Endothelial cell of umbilical vein (primary cell): Measurements from ENCODE around the gene KRTAP5-1. TPM values are rescaled to one million over a fixed set of nuclear protein-coding genes. Genes with fewer than 3 reads are reported as not detected.

Source experiments
- BruUV-seq: library from RNA; stranded (reverse); fragments of 400-500 nt; replicated peaks from 2 replicates; lab custom pipeline; 2021; lab: Mats Ljungman, UMichigan
- CTCF ChIA-PET: fragments of 300-600, 350-600 bp; sonication (Branson Sonifier 250); formaldehyde crosslinking; loops from one replicate; lab custom pipeline; 2021; ENCODE audit warnings: antibody characterized with exemption, inconsistent platforms; lab: Charles Lee
- POLR2A ChIA-PET: fragments of 300-600, 350-600 bp; sonication (Branson Sonifier 250); formaldehyde crosslinking; loops from one replicate; lab custom pipeline; 2021; ENCODE audit warnings: antibody characterized with exemption, inconsistent platforms; lab: Charles Lee
- DNase-seq: peaks from one replicate; pipeline ENCODE4 v3.0.0-alpha.2; 2011; ENCODE audit warnings: low read depth, low spot score
- FAIRE-seq: peaks from 2 replicates; lab custom pipeline; 2011; peaks lifted over from hg19 to GRCh38; lab: Jason Lieb, UNC
- H2AFZ ChIP-seq: 2 replicates; pipeline ENCODE4 v1.6.0; 2012; ENCODE audit warnings: low read depth, low read length, control low read depth, inconsistent platforms
- H3K27ac ChIP-seq: 2 replicates; pipeline ENCODE4 v1.5.1; 2011; ENCODE audit warnings: low read depth, mild to moderate bottlenecking, control low read depth, low read length, moderate library complexity; ENCODE audit not compliant: insufficient read depth
- H3K27me3 ChIP-seq, 2 experiments: 2 replicates each; pipeline versions ENCODE4 v1.6.0 to v1.6.1; 2011; ENCODE audit warnings: low read length in 2 of 2, mixed read lengths in 1 of 2; ENCODE audit not compliant: control insufficient read depth in 2 of 2, insufficient read depth in 2 of 2
- H3K36me3 ChIP-seq, 2 experiments: 2 replicates in 1 of 2; 3 replicates in 1 of 2; pipeline ENCODE4 v1.5.1; 2011; ENCODE audit warnings: low read length in 2 of 2, mild to moderate bottlenecking in 1 of 2, moderate library complexity in 1 of 2; ENCODE audit not compliant: control insufficient read depth in 2 of 2, insufficient read depth in 2 of 2; ENCODE audit errors: extremely low read depth in 1 of 2
- H3K4me1 ChIP-seq: 3 replicates; pipeline ENCODE4 v1.5.1; 2011; ENCODE audit warnings: mild to moderate bottlenecking, low read length; ENCODE audit not compliant: control insufficient read depth, insufficient read depth; ENCODE audit errors: extremely low read depth
- H3K4me2 ChIP-seq: 2 replicates; pipeline ENCODE4 v1.6.1; 2011; ENCODE audit warnings: low read length, control low read depth, mixed read lengths; ENCODE audit not compliant: insufficient read depth
- H3K4me3 ChIP-seq, 3 experiments: fragments of 200-600 bp in 1 of 3; sonication (generic), shearing (Covaris generic) in 1 of 3; replicated peaks in 1 of 3; 2 replicates each; pipeline ENCODE4 v1.5.1; 2011 to 2016; ENCODE audit warnings: control low read depth in 3 of 3, low read length in 3 of 3, mild to moderate bottlenecking in 2 of 3, inconsistent platforms in 1 of 3, low read depth in 1 of 3, moderate library complexity in 1 of 3; ENCODE audit not compliant: insufficient read depth in 1 of 3
- H3K79me2 ChIP-seq: 2 replicates; pipeline ENCODE4 v1.6.0; 2012; ENCODE audit warnings: low read length, inconsistent platforms; ENCODE audit not compliant: control insufficient read depth, insufficient read depth
- H3K9ac ChIP-seq: replicated peaks from 2 replicates; pipeline ENCODE3; 2011; ENCODE audit warnings: low read length, control low read depth; ENCODE audit not compliant: insufficient read depth; ENCODE audit errors: extremely low read depth
- H3K9me1 ChIP-seq: replicated peaks from 3 replicates; pipeline ENCODE4 v1.6.0; 2011; ENCODE audit warnings: mild to moderate bottlenecking, low read length; ENCODE audit not compliant: control insufficient read depth, insufficient read depth; ENCODE audit errors: extremely low read depth
- H3K9me3 ChIP-seq: replicated peaks from 2 replicates; pipeline ENCODE4 v1.5.1; 2012; ENCODE audit warnings: low read length, inconsistent platforms; ENCODE audit not compliant: control insufficient read depth, insufficient read depth
- H4K20me1 ChIP-seq: replicated peaks from 2 replicates; pipeline ENCODE3; 2011; ENCODE audit warnings: mild to moderate bottlenecking, low read length; ENCODE audit not compliant: control insufficient read depth, insufficient read depth; ENCODE audit errors: extremely low read depth
- FOS ChIP-seq: IDR thresholded peaks from 2 replicates; pipeline ENCODE4 v1.6.1; 2011; ENCODE audit warnings: mild to moderate bottlenecking, low read length, moderate library complexity, borderline replicate concordance; ENCODE audit not compliant: insufficient read depth
- GATA2 ChIP-seq: IDR thresholded peaks from 2 replicates; pipeline ENCODE4 v1.7.0; 2011; ENCODE audit warnings: low read depth, mild to moderate bottlenecking, moderate library complexity, mixed read lengths, low read length; ENCODE audit not compliant: insufficient read length, insufficient read depth
- JUN ChIP-seq: IDR thresholded peaks from 2 replicates; pipeline ENCODE4 v1.6.1; 2011; ENCODE audit warnings: borderline replicate concordance, low read depth; ENCODE audit not compliant: insufficient read length, insufficient read depth
- MAX ChIP-seq: IDR thresholded peaks from 2 replicates; pipeline ENCODE4 v1.6.1; 2011; ENCODE audit not compliant: insufficient read depth, insufficient read length
- MYC ChIP-seq: IDR thresholded peaks from one replicate; pipeline ENCODE4 v1.6.1; 2011; ENCODE audit warnings: mild to moderate bottlenecking, low read depth, low read length
- POLR2AphosphoS5 ChIP-seq: IDR thresholded peaks from 2 replicates; pipeline ENCODE4 v1.6.1; 2012; ENCODE audit warnings: low read depth, mild to moderate bottlenecking, control low read depth, low read length, moderate library complexity; ENCODE audit not compliant: insufficient read depth
- dilution Hi-C: fragments of 300-500 bp; cut with MboI; formaldehyde crosslinking; loops from one replicate; pipeline ENCODE4 v1.15.0; 2019; ENCODE audit warnings: low sequenced_read_pairs; ENCODE audit not compliant: extremely low pct_ligation_motif_present
- intact Hi-C: fragments of 100-400 bp; cut with micrococcal nuclease; formaldehyde crosslinking; loops from one replicate; pipeline ENCODE4 v1.10.0; 2022
- polyA plus RNA-seq, 4 experiments: library from polyadenylated mRNA; depleted of rRNA in 3 of 4; stranded (reverse) in 3 of 4; unstranded in 1 of 4; fragments of >200 nt; gene quantifications; 2 replicates each; pipeline versions ENCODE4 v1.2.1 to v1.2.3, GENCODE V29; 2011 to 2012; ENCODE audit warnings: missing spikeins in 1 of 4
- total RNA-seq: library from RNA; stranded (reverse); gene quantifications from 2 replicates; pipeline ENCODE4 v1.2.3, GENCODE V29; 2021
- TF ChIP-seq, protein P1 (sequence below), 2 donors: IDR thresholded peaks; 1 replicate in 1 of 2; 2 replicates in 1 of 2; pipeline ENCODE4 v1.5.1; 2011; ENCODE audit warnings: low read length in 2 of 2, mild to moderate bottlenecking in 2 of 2, moderate library complexity in 2 of 2, control low read depth in 1 of 2, inconsistent platforms in 1 of 2, low read depth in 1 of 2; ENCODE audit not compliant: insufficient read depth in 1 of 2; ENCODE audit errors: extremely low read depth in 1 of 2

The KRTAP5-1 gene
- total and polyA plus RNA-seq, 2 donors (not counting 3 experiments of a cell fraction or from before 2014, with no cell fraction given), result not detected

- Histone ChIP-seq H4K20me1 (no peaks in the 10 kb centered on the region), H3K27me3 (peaks cover 7 to 8% of the 10 kb centered on the region in 2 experiments), H3K79me2 (peaks cover 55% of the 10 kb centered on the region), H3K4me2 (no peak overlapping the region), H3K9me1 (no peaks in the 10 kb centered on the region), H3K4me1 (peaks cover 7% of the 10 kb centered on the region), H3K4me3 (no peak overlapping the region), H3K36me3 (peaks cover 0 to 2% of the 10 kb centered on the region in 2 experiments), H3K9ac (no peak overlapping the region), H2AFZ (no peak overlapping the region), H3K9me3 (no peaks in the 10 kb centered on the region), H3K27ac (no peak overlapping the region)
- TF ChIP-seq POLR2AphosphoS5 (no peak), MAX (no peak), JUN (no peak), FOS (no peak), GATA2 (no peak), MYC (no peak)
- TF ChIP-seq, protein P1, sequence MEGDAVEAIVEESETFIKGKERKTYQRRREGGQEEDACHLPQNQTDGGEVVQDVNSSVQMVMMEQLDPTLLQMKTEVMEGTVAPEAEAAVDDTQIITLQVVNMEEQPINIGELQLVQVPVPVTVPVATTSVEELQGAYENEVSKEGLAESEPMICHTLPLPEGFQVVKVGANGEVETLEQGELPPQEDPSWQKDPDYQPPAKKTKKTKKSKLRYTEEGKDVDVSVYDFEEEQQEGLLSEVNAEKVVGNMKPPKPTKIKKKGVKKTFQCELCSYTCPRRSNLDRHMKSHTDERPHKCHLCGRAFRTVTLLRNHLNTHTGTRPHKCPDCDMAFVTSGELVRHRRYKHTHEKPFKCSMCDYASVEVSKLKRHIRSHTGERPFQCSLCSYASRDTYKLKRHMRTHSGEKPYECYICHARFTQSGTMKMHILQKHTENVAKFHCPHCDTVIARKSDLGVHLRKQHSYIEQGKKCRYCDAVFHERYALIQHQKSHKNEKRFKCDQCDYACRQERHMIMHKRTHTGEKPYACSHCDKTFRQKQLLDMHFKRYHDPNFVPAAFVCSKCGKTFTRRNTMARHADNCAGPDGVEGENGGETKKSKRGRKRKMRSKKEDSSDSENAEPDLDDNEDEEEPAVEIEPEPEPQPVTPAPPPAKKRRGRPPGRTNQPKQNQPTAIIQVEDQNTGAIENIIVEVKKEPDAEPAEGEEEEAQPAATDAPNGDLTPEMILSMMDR (IDR thresholded peaks at IDR 0.05; ENCODE audit: extremely low read depth in 1 of 2, insufficient read depth in 1 of 2, low read depth in 1 of 2, low read length in 2 of 2), result no peak
- FAIRE-seq (no peak), DNase-seq (no peak)
- no TSS peak for BruUV-seq
- dilution Hi-C loops, result no loop called here
- POLR2A ChIA-PET, result no interaction called here
- CTCF ChIA-PET, result interaction anchor here (2.1 kb wide), 1 partner anchor 40 kb away, joined by 9 read pairs; no protein-coding TSS in a partner anchor
- intact Hi-C loops, result loop anchor here (5.0 kb wide), 1 partner anchor 38 kb away; the partner anchor contains the start of gene DUSP8
These were observed 50.4 kb downstream of the KRTAP5-1 start for GRCh38 chr11:1534682-1535081.

Other genes starting within 250 kb of the KRTAP5-1 start
- 0.20 and 0.39 TPM in 2 replicates for gene BRSK2, start 195.3 kb downstream of the KRTAP5-1 start, total RNA-seq
- 0.08 and 0.54 TPM in 2 replicates for gene BRSK2, start 195.3 kb downstream of the KRTAP5-1 start, polyA plus RNA-seq
- 38.2 and 39.0 TPM in 2 replicates for gene MOB2, start 98.5 kb downstream of the KRTAP5-1 start, total RNA-seq
- gene MOB2, start 98.5 kb downstream of the KRTAP5-1 start, polyA plus RNA-seq, result 50.6 and 54.9 TPM in 2 replicates
- 5.9 and 8.7 TPM in 2 replicates for gene DUSP8, start 13.0 kb downstream of the KRTAP5-1 start, total RNA-seq
- 4.6 and 6.0 TPM in 2 replicates for gene DUSP8, start 13.0 kb downstream of the KRTAP5-1 start, polyA plus RNA-seq
- gene KRTAP5-2, start 13.0 kb upstream of the KRTAP5-1 start, total RNA-seq, result not detected in 2 replicates
- not detected in 2 replicates for gene KRTAP5-2, start 13.0 kb upstream of the KRTAP5-1 start, polyA plus RNA-seq
- gene KRTAP5-3, start 23.2 kb upstream of the KRTAP5-1 start, total RNA-seq, result not detected in 2 replicates
- gene KRTAP5-3, start 23.2 kb upstream of the KRTAP5-1 start, polyA plus RNA-seq, result not detected in 2 replicates
- gene KRTAP5-4, start 36.9 kb upstream of the KRTAP5-1 start, total RNA-seq, result not detected in 2 replicates
- gene KRTAP5-4, start 36.9 kb upstream of the KRTAP5-1 start, polyA plus RNA-seq, result not detected in 2 replicates
- not detected in 2 replicates for gene KRTAP5-5, start 44.5 kb upstream of the KRTAP5-1 start, total RNA-seq
- not detected in 2 replicates for gene KRTAP5-5, start 44.5 kb upstream of the KRTAP5-1 start, polyA plus RNA-seq
- not detected in 2 replicates for gene KRTAP5-6, start 111.9 kb upstream of the KRTAP5-1 start, total RNA-seq
- gene KRTAP5-6, start 111.9 kb upstream of the KRTAP5-1 start, polyA plus RNA-seq, result not detected in 2 replicates
- 0.62 and 0.66 TPM in 2 replicates for gene IFITM10, start 165.3 kb upstream of the KRTAP5-1 start, total RNA-seq
- 0.04 and 0.08 TPM in 2 replicates for gene IFITM10, start 165.3 kb upstream of the KRTAP5-1 start, polyA plus RNA-seq
- 197 and 215 TPM in 2 replicates for gene CTSD, start 178.6 kb upstream of the KRTAP5-1 start, total RNA-seq
- 248 and 344 TPM in 2 replicates for gene CTSD, start 178.6 kb upstream of the KRTAP5-1 start, polyA plus RNA-seq
- gene SYT8, start 249.7 kb upstream of the KRTAP5-1 start, total RNA-seq, result not detected in 2 replicates
- gene SYT8, start 249.7 kb upstream of the KRTAP5-1 start, polyA plus RNA-seq, result not detected in 2 replicates